Keratinocyte (primary cell): ENCODE measurements around the gene MYH10.

Experiments
- CTCF ChIP-seq, 3 experiments: IDR thresholded peaks in 1 of 3; conservative IDR thresholded peaks in 1 of 3; optimal IDR thresholded peaks in 1 of 3; 2 replicates in 2 of 3; 3 replicates in 1 of 3; pipeline versions ENCODE3 to v1.5.1; 2011; ENCODE audit warnings: low read length in 3 of 3, mild to moderate bottlenecking in 3 of 3, moderate library complexity in 2 of 3, control low read depth in 1 of 3, inconsistent platforms in 1 of 3; ENCODE audit not compliant: insufficient read depth in 2 of 3; ENCODE audit errors: extremely low read depth in 1 of 3
- EZH2 ChIP-seq: IDR thresholded peaks from one replicate; pipeline ENCODE4 v1.6.1; 2012; ENCODE audit warnings: inconsistent platforms, mild to moderate bottlenecking, low read length, moderate library complexity

- TF ChIP-seq EZH2 (no peak), CTCF (optimal IDR thresholded peaks at IDR 0.05 in 1 of 3, IDR thresholded peaks at IDR 0.05 in 1 of 3, conservative IDR thresholded peaks at IDR 0.05 in 1 of 3; ENCODE audit: extremely low read depth in 1 of 3, insufficient read depth in 2 of 3, low read length in 3 of 3) (no peak)
These were observed 146.1 kb downstream of the MYH10 start for GRCh38 chr17:8484465-8484864.
